ENCODE data around the gene PRSS50.

DNA sequence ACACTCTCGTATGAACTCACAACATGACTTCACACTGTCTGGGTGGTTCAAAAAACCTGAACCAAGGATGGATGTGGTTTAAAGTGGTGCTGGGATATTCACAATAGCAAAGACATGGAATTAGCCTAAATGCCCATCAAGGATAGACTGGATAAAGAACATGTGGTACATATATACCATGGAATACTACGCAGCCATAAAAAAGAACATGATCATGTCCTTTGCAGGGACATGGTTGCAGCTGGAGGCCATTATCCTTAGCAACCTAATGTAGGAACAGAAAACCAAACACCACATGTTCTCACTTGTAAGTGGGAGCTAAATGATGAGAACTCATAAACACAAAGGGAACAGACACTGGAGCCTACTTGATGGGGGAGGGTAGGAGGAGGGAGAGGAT, 3.3 kb upstream of the PRSS50 start:
- TF ChIP-seq, protein P1, sequence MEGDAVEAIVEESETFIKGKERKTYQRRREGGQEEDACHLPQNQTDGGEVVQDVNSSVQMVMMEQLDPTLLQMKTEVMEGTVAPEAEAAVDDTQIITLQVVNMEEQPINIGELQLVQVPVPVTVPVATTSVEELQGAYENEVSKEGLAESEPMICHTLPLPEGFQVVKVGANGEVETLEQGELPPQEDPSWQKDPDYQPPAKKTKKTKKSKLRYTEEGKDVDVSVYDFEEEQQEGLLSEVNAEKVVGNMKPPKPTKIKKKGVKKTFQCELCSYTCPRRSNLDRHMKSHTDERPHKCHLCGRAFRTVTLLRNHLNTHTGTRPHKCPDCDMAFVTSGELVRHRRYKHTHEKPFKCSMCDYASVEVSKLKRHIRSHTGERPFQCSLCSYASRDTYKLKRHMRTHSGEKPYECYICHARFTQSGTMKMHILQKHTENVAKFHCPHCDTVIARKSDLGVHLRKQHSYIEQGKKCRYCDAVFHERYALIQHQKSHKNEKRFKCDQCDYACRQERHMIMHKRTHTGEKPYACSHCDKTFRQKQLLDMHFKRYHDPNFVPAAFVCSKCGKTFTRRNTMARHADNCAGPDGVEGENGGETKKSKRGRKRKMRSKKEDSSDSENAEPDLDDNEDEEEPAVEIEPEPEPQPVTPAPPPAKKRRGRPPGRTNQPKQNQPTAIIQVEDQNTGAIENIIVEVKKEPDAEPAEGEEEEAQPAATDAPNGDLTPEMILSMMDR (IDR thresholded peaks at IDR 0.05) = no peak
- no peak for TF ChIP-seq POLR2AphosphoS5 (IDR thresholded peaks at IDR 0.05; ENCODE audit: insufficient read depth in 1 of 2, low read depth in 1 of 2)
- TF ChIP-seq POLR2A (IDR thresholded peaks at IDR 0.05) = no peak

Measured in vagina (tissue), 2 donors.